ENCODE results near the gene BCL6. TPM values are rescaled to one million over a fixed set of nuclear protein-coding genes. Genes with fewer than 3 reads are reported as not detected.
"Not testable (repeated sequence)": the region's sequence is repeated elsewhere in the genome, so short reads cannot be mapped to it uniquely, and the experiment has no call there.

BCL6 gene
- total RNA-seq, 4 donors from 2014 or later, result 203 to 661 (median 285) TPM

DNA sequence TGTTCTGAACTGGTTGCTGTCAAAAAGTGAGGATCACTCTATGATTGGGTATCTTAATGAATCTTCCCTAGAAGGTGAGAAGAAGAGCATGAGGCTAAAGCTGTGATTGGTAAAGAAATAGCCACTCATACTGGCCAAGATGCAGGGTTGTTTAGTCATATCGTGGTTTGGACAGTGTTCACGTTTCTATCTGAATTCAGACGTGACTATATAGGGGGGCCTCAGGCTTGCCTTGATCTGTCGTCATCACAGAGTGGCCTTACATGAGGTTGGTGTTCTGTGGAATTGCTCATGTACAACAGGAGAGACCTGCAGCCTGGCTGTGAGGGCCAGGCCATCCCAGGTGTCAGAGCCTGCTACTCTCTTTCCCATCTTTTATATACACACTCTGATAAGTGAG, 55.3 kb downstream of the BCL6 start:
- Histone ChIP-seq H3K9me3 (peaks cover 3% of the 10 kb centered on the region), H3K27ac (no peak overlapping the region), H3K4me1 (no peaks in the 10 kb centered on the region), H3K4me3 (no peak overlapping the region), H3K27me3 (peaks cover 4% of the 10 kb centered on the region), H3K36me3 (no peaks in the 10 kb centered on the region)
- TF ChIP-seq EP300 (IDR thresholded peaks at IDR 0.05), result no peak
- WGBS, result 65% methylated on average over 4 of the region's 4 CpGs
- no peak for DNase-seq (ENCODE audit: low spot score in 2 of 2)

DNA sequence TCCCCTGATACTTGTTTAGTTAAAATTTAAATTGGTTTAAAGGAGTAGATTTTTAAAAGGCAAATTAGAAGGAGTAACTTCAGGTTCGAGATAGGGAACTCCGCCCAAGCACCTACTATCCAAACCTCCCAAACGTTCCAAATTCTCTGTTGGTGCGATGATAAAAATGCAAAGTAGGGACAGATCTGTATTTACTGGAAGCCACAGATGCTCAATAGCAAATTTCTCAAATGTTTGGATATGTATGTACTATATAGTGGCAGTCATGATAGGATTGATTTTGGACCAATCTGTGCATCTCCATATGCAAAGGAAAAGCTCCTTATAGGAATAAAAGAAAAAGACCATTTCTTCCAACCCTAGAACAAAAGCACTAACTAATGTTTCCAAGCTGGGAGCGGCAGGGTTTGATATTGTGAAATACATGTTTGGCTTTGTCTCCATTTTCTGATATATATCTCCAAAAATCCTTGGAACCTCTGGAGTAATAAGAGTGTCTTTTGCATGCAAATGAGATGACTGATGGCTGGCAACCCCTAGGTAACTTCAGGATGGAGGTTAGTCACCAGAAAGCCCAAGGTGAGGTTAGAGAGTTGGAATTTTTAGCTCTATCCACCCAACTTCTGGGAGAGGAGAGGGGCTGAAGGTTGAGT, 58.5 kb downstream of the BCL6 start:
- Histone ChIP-seq H3K4me3 (no peak overlapping the region), H3K9me3 (peaks cover 3% of the 10 kb centered on the region), H3K27me3 (peaks cover 4% of the 10 kb centered on the region), H3K4me1 (no peaks in the 10 kb centered on the region), H3K27ac (no peak overlapping the region), H3K36me3 (no peaks in the 10 kb centered on the region)
- no peak for DNase-seq (ENCODE audit: low spot score in 2 of 2)
- TF ChIP-seq POLR2A (IDR thresholded peaks at IDR 0.05) (no peak), POLR2AphosphoS5 (IDR thresholded peaks at IDR 0.05) (no peak), EP300 (IDR thresholded peaks at IDR 0.05) (no peak)
- TF ChIP-seq, protein P1, sequence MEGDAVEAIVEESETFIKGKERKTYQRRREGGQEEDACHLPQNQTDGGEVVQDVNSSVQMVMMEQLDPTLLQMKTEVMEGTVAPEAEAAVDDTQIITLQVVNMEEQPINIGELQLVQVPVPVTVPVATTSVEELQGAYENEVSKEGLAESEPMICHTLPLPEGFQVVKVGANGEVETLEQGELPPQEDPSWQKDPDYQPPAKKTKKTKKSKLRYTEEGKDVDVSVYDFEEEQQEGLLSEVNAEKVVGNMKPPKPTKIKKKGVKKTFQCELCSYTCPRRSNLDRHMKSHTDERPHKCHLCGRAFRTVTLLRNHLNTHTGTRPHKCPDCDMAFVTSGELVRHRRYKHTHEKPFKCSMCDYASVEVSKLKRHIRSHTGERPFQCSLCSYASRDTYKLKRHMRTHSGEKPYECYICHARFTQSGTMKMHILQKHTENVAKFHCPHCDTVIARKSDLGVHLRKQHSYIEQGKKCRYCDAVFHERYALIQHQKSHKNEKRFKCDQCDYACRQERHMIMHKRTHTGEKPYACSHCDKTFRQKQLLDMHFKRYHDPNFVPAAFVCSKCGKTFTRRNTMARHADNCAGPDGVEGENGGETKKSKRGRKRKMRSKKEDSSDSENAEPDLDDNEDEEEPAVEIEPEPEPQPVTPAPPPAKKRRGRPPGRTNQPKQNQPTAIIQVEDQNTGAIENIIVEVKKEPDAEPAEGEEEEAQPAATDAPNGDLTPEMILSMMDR (IDR thresholded peaks at IDR 0.05), result no peak
- WGBS, result 76% methylated on average over 5 of the region's 5 CpGs

DNA sequence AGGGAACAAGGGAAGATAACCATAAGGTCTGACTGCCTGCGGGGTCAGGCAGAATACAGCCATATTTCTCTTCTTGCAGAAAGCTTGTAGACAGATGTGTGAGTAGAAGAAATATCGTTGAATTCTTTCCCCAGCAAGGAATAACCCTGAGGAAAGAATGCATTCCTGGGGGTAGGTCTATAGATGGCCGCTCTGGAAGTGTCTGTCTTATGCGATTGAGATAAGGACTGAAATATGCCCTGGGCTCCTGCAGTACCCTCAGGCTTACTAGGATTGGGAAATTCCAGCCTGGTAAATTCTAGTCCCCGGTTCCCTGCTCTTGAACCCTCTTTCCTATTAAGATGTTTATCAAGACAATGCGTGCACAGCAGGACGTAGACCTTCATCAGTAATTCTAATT, 59.3 kb downstream of the BCL6 start:
- Histone ChIP-seq H3K9me3 (peaks cover 3% of the 10 kb centered on the region), H3K27me3 (peaks cover 4% of the 10 kb centered on the region), H3K36me3 (no peaks in the 10 kb centered on the region), H3K27ac (no peak overlapping the region), H3K4me3 (no peak overlapping the region), H3K4me1 (no peaks in the 10 kb centered on the region)
- no peak for TF ChIP-seq POLR2A (IDR thresholded peaks at IDR 0.05)
- TF ChIP-seq, protein P1 (IDR thresholded peaks at IDR 0.05), result no peak
- TF ChIP-seq EP300 (IDR thresholded peaks at IDR 0.05), result no peak
- no peak for TF ChIP-seq POLR2AphosphoS5 (IDR thresholded peaks at IDR 0.05)
- DNase-seq (ENCODE audit: low spot score in 2 of 2), result no peak
- WGBS, result 82% methylated on average over 7 of the region's 7 CpGs

DNA sequence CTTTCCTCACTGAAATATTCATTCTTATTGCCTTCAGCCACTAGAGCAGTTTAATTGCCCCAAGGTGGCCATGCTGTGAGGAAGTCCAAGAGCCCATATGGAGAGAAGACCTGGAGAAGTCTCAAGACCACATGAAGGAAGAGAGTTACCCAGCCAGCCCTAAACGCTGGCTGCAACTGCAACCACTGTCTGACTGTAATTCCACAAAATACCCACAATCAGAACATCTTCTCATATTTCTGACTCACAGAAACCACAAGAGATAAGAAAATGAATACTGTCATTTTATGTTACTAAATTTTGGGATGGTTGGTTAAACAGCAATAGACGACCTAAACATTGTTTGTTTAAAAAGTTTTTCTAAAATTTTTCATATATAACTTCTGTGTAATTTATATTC, 60.4 kb downstream of the BCL6 start:
- Histone ChIP-seq H3K9me3 (peaks cover 3% of the 10 kb centered on the region), H3K27me3 (peaks cover 8% of the 10 kb centered on the region), H3K27ac (no peak overlapping the region), H3K4me3 (no peak overlapping the region), H3K4me1 (no peaks in the 10 kb centered on the region), H3K36me3 (no peaks in the 10 kb centered on the region)
- 66% methylated on average over 2 of the region's 2 CpGs for WGBS
- TF ChIP-seq POLR2A (IDR thresholded peaks at IDR 0.05) (no peak), POLR2AphosphoS5 (IDR thresholded peaks at IDR 0.05) (no peak), EP300 (IDR thresholded peaks at IDR 0.05) (no peak)
- TF ChIP-seq, protein P1 (IDR thresholded peaks at IDR 0.05), result no peak
- no peak for DNase-seq (ENCODE audit: low spot score in 2 of 2)

DNA sequence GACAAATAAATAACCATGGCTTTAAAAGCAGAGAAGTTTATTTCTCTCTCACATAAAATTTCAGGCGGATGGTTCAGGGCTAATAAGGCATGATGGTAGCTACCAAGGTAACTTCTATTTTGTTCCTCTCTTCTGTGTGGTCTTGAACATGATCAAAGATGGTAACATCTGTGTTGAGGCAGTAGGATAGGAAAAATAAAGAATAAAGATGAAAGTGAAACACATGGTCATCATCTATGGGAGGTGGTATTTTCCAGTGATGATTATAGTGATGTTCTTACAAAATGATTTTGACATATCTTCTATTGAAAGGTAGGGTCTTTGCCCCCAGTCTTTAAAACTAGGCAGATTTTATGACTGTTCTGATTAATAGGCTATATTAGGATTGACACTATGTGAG, 60.8 kb downstream of the BCL6 start:
- TF ChIP-seq, protein P1 (IDR thresholded peaks at IDR 0.05), result no peak
- TF ChIP-seq POLR2A (IDR thresholded peaks at IDR 0.05), result no peak
- TF ChIP-seq POLR2AphosphoS5 (IDR thresholded peaks at IDR 0.05), result no peak
- TF ChIP-seq EP300 (IDR thresholded peaks at IDR 0.05), result no peak
- Histone ChIP-seq H3K27me3 (peaks cover 8% of the 10 kb centered on the region), H3K4me3 (no peak overlapping the region), H3K36me3 (no peaks in the 10 kb centered on the region), H3K9me3 (peaks cover 3% of the 10 kb centered on the region), H3K4me1 (no peaks in the 10 kb centered on the region), H3K27ac (no peak overlapping the region)
- DNase-seq (ENCODE audit: low spot score in 2 of 2), result no peak
- WGBS, result 91% methylated on average over 1 of the region's 1 CpG

DNA sequence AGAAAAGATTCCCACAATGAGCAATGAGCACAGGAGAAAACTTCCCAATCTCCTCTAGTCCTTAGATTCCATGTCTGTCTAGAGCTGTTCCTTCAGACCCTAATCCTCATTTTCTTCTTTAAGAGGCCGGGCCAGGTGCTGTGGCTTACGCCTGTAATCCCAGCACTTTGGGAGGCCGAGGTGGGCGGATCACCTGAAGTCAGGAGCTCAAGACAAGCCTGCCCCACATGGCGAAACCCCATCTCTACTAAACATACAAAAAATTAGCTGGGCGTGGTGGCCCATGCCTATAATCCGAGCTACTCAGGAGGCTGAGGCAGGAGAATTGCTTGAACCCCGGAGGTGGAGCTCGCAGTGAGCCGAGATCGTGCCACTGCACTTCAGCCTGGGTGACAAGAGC, 63.5 kb downstream of the BCL6 start:
- not testable (repeated sequence) for H3K9me3 ChIP-seq; H3K27ac ChIP-seq; H3K36me3 ChIP-seq; H3K4me3 ChIP-seq; H3K4me1 ChIP-seq; DNase-seq (ENCODE audit: low spot score in 2 of 2); H3K27me3 ChIP-seq
- 81% methylated on average over 11 of the region's 11 CpGs for WGBS
